ENCODE data around the gene HOXB6. TPM values are rescaled to one million over a fixed set of nuclear protein-coding genes. Genes with fewer than 3 reads are reported as not detected.
A peak's percentile ranks its signal among the peaks of the same experiment; 100 is the strongest.

The HOXB6 gene
- total RNA-seq, 1 experiment from 2014 or later: not detected

- Histone ChIP-seq H3K4me3 (ENCODE audit: insufficient read depth, low read depth, low read length) (peak within 1 kb of the TSS; percentile 24), H3K36me3 (replicated peaks; ENCODE audit: control insufficient read depth, insufficient read depth, low read length) (no peaks in the 10 kb centered on the region), H3K27me3 (ENCODE audit: control insufficient read depth, insufficient read depth, low read length) (peaks cover 99% of the 10 kb centered on the region)
- DNase-seq: peak; percentile 82
These were observed 5.8 kb upstream of the HOXB6 start, which contains the start of gene HOXB7 for GRCh38 chr17:48610282-48611211. Gene HOXB7 (minus strand): TSS chr17:48611017. CDS start chr17:48610918, 99 bp downstream.

DNA sequence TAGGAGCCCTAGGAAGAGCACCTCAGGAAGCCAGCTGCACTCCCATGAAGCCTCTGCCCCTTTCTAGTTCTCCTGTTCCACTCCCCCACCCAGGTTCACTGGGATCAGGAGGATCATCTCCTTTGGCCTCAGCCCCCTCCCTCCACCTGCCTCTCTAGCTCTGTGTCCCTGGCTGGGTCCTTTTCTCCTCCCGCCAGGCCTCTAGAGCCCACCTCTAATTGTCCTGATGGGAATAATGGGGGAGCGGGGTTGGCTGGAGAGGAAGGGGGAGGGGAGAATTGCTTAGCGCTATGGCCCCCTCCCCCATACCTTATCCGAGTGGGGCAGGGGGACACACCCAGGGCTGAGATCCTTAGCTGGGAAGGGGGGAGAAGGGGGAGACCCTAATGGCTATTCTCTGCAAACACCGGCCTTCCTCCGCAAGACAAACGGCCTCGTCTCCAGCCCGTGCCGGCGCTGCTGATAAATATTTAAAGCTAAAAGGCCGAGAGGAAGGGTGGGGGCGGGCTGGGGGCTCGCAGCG, 5.0 kb upstream of the HOXB6 start:
- no peak for DNase-seq
- Histone ChIP-seq H3K27me3 (ENCODE audit: control insufficient read depth, insufficient read depth, low read length) (peaks cover 99% of the 10 kb centered on the region), H3K4me3 (ENCODE audit: insufficient read depth, low read depth, low read length) (no peak overlapping the region; the same call in 1 of the 2 replicates), H3K36me3 (replicated peaks; ENCODE audit: control insufficient read depth, insufficient read depth, low read length) (no peaks in the 10 kb centered on the region)

GRCh38 chr17:48609033-48609432, 4.2 kb upstream of the HOXB6 start:
- Histone ChIP-seq H3K4me3 (ENCODE audit: insufficient read depth, low read depth, low read length) (no peak overlapping the region), H3K27me3 (ENCODE audit: control insufficient read depth, insufficient read depth, low read length) (peaks cover 99% of the 10 kb centered on the region), H3K36me3 (replicated peaks; ENCODE audit: control insufficient read depth, insufficient read depth, low read length) (no peaks in the 10 kb centered on the region)
- no peak for DNase-seq

DNA sequence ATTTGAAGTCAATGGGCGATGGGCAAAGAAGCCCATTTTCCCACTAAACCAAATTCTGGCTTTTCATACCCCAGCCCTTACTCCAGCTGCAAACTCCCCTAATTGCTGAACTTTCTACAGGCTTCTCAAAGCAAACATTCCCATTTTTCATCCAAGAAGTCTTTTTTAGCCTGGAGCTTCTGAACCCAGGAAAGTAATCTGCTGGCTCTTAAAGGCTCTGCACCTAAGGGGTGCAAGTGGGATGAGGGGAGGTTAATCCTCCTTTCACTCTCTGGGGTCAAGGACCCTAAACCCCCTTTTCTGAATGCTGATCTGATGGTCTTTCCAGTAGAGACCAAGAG, 3.7 kb upstream of the HOXB6 start:
- no peak for DNase-seq
- Histone ChIP-seq H3K36me3 (replicated peaks; ENCODE audit: control insufficient read depth, insufficient read depth, low read length) (no peaks in the 10 kb centered on the region), H3K27me3 (ENCODE audit: control insufficient read depth, insufficient read depth, low read length) (peaks cover 99% of the 10 kb centered on the region), H3K4me3 (ENCODE audit: insufficient read depth, low read depth, low read length) (no peak overlapping the region)

DNA sequence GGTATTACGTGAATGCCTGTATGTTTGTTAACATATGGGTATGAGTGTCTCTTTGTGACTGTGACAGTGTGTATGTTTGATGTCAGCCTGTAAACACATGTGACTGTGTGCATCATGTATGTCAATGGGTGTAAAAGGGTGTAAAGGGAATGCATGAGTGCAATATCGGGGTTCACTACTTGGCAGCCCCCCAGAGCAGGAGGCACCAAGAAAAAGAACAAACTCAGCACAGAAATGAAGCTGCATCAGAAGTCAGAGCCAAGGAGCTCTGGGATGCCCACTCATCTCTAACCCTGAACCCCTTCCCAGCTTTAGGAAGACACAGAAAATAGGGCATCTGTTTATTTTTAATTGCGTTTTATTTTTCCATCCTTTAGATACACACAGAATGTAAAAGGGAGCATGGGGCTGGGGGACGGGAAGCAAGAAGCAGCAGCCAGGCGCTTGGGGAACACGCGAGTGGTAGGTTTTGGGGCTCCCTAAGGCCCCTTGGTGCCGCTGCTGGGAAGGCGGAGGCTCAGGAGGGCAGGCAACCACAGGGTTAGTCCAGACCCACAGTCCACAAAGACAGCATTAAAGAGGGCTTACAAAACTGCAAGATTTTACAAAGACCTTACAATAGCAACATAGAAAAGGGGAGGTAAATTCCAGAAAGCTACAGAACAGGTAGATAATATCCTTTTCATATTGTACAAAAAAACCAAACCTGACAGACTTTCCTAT, 2.3 kb upstream of the HOXB6 start:
- Histone ChIP-seq H3K36me3 (replicated peaks; ENCODE audit: control insufficient read depth, insufficient read depth, low read length) (no peaks in the 10 kb centered on the region), H3K4me3 (ENCODE audit: insufficient read depth, low read depth, low read length) (no peak overlapping the region), H3K27me3 (ENCODE audit: control insufficient read depth, insufficient read depth, low read length) (peaks cover 99% of the 10 kb centered on the region)
- no peak for DNase-seq

- Histone ChIP-seq H3K27me3 (ENCODE audit: control insufficient read depth, insufficient read depth, low read length) (peaks cover 99% of the 10 kb centered on the region), H3K36me3 (replicated peaks; ENCODE audit: control insufficient read depth, insufficient read depth, low read length) (no peaks in the 10 kb centered on the region), H3K4me3 (ENCODE audit: insufficient read depth, low read depth, low read length) (no peak overlapping the region)
- DNase-seq: peak; percentile 66
These were observed 1.5 kb upstream of the HOXB6 start for GRCh38 chr17:48605991-48606891.

GRCh38 chr17:48605409-48605919, 678 bp upstream of the HOXB6 start:
- Histone ChIP-seq H3K4me3 (ENCODE audit: insufficient read depth, low read depth, low read length) (no peak overlapping the region), H3K27me3 (ENCODE audit: control insufficient read depth, insufficient read depth, low read length) (peaks cover 99% of the 10 kb centered on the region), H3K36me3 (replicated peaks; ENCODE audit: control insufficient read depth, insufficient read depth, low read length) (no peaks in the 10 kb centered on the region)
- no peak for DNase-seq

DNA sequence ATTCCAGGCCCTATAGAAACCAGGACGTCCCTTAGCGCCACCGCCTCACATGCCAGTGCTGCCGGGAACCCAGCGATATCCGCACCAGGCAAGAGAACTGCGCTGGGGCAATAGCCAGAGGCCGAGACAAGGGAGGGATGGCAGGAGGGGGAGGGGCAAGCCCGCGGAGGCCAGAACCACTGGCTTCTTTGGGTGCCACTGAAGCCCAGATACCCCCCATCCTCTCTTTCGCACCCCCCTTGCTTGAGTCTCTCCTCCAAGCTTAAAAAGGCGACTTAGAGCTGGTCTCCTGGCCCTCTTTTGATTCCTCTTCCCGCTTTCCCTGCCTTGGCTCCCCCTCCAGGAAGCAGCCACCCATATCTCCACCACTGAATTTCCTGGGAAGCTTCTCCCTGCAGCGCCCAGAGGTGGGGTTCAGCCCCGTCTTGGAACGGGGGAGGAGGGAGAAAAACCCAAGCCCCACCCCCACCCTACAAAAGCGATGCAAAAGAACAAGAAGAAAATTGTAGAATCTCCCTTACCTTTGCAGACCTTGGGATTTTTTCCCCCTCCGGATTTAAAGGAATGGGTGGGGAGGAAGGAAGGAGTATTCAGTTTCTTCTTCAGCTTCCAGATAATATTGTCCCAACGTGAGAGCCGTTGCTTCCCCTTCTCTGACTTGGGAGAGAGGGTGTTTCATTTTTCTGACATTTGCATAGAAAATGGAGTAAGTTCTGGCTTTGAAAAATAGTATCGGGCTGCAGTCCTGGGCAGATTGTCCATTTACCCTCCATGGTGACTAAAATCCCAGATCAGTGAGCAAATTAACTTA, 622 bp downstream of the HOXB6 start:
- DNase-seq: peak; percentile 69
- Histone ChIP-seq H3K36me3 (replicated peaks; ENCODE audit: control insufficient read depth, insufficient read depth, low read length) (no peaks in the 10 kb centered on the region), H3K27me3 (ENCODE audit: control insufficient read depth, insufficient read depth, low read length) (peaks cover 99% of the 10 kb centered on the region), H3K4me3 (ENCODE audit: insufficient read depth, low read depth, low read length) (no peak overlapping the region)

GRCh38 chr17:48601539-48602425, 3.0 kb downstream of the HOXB6 start:
- DNase-seq: no peak
- Histone ChIP-seq H3K36me3 (replicated peaks; ENCODE audit: control insufficient read depth, insufficient read depth, low read length) (no peaks in the 10 kb centered on the region), H3K4me3 (ENCODE audit: insufficient read depth, low read depth, low read length) (no peak overlapping the region), H3K27me3 (ENCODE audit: control insufficient read depth, insufficient read depth, low read length) (peaks cover 100% of the 10 kb centered on the region)

GRCh38 chr17:48601207-48601538, 3.6 kb downstream of the HOXB6 start:
- no peak for DNase-seq
- no peaks in the 10 kb centered on the region for H3K36me3 ChIP-seq (replicated peaks; ENCODE audit: control insufficient read depth, insufficient read depth, low read length)
- no peak overlapping the region for H3K4me3 ChIP-seq (ENCODE audit: insufficient read depth, low read depth, low read length)
- peaks cover 100% of the 10 kb centered on the region for H3K27me3 ChIP-seq (ENCODE audit: control insufficient read depth, insufficient read depth, low read length)

DNA sequence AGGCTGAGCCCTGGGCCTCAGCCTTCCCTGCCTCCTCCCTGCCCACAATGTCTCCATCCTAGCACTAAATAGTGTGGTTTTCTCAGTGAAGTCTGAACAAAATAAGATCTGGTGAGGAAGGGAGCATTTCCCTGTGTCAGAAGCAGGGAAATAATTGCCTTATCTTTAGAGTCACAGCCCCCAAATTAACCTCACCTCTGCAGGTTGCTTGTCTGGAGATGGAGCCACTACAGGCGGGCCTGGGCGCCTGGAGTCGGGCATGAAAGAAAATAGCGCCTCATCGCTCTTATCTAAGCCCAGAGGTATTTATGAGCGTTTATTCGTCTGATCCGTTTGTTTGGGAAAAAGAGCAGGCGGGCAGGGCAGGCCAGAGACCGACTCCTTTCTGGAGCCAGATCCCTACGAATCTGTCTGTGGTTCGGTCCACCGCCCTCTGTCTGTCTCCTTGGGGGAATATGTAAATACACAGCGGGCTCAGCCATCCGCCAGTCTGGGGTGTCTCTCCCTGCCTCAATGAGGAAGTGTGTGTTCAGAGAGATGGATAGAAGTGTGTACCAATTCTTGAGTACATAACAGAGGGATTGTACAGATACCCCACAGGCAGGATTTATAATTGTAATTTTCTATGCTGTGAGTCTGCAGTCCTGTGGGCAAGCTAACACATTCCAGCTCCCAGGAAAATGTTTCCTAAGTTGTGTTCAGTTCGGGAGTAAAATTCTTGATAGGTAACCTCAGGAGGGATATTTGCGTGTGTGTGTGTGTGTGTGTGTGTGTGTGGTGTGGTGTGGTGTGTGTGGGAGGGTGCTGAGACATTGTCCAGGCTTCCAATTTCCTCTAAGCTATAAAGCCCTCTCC, 4.3 kb downstream of the HOXB6 start:
- Histone ChIP-seq H3K36me3 (replicated peaks; ENCODE audit: control insufficient read depth, insufficient read depth, low read length) (no peaks in the 10 kb centered on the region), H3K4me3 (ENCODE audit: insufficient read depth, low read depth, low read length) (no peak overlapping the region), H3K27me3 (ENCODE audit: control insufficient read depth, insufficient read depth, low read length) (peaks cover 100% of the 10 kb centered on the region)
- DNase-seq: no peak

- Histone ChIP-seq H3K27me3 (ENCODE audit: control insufficient read depth, insufficient read depth, low read length) (peaks cover 100% of the 10 kb centered on the region), H3K36me3 (replicated peaks; ENCODE audit: control insufficient read depth, insufficient read depth, low read length) (no peaks in the 10 kb centered on the region), H3K4me3 (ENCODE audit: insufficient read depth, low read depth, low read length) (no peak overlapping the region)
- DNase-seq: no peak
These were observed 5.4 kb downstream of the HOXB6 start for GRCh38 chr17:48599354-48599753.

Measured in H7 (cell line).